Stimulated activated CD8-positive, alpha-beta memory T cell treated with anti-CD3 and anti-CD28 coated beads, Interleukin-7, amount 100 ng/mL, for 48 hours (primary cell): ENCODE measurements around the gene STAMBPL1.
A peak's percentile ranks its signal among the peaks of the same experiment; 100 is the strongest.
"Not testable (repeated sequence)": the region's sequence is repeated elsewhere in the genome, so short reads cannot be mapped to it uniquely, and the experiment has no call there.

ENCODE experiments used
- DNase-seq, 2 donors: peaks; one replicate each; pipeline ENCODE4 v3.0.0-alpha.2; 2020; ENCODE audit warnings: low read depth in 1 of 2; ENCODE audit errors: extremely low read depth in 1 of 2

The STAMBPL1 gene

DNA sequence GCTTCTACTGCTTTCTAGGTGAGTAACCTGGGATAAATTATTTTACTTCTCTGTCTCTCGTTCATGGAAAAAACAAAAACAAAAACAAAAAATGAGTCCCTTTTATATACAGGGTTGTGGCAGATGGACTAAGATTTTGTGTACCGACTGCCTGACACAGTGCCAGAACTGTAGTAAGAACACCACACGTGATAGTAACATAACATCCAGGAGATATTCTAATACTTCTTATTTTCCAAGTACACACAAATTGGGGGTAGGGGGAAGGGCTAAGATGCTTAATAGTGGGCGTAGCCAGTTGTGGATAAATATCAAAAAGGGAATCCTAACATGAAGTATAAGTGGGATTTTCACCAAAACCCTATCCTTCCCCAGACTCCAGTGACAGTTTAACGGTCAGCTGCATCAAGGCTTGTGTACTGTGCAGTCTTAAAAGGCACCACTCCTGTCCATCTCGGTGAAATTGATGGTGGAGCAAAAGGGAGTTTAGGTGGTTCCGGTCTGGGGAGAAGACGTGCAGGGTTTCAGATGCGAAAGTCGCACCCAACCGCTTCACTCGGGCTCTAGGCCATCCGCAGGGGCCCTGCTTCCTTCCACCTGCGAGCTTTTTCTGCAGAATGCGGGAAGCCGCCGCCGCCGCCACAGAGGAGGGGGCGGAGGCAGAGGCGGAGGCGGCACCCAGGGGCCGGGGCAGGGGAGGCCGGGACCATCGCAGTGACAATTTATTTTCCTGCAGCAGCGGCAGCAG, at the start of gene STAMBPL1:
Gene STAMBPL1 (plus strand): TSS at position 712 of the 748 bp plus-strand sequence. CDS start 21,464 bp downstream, outside the sequence.
- peak in 1 of 2 donors; percentile 62 for DNase-seq

DNA sequence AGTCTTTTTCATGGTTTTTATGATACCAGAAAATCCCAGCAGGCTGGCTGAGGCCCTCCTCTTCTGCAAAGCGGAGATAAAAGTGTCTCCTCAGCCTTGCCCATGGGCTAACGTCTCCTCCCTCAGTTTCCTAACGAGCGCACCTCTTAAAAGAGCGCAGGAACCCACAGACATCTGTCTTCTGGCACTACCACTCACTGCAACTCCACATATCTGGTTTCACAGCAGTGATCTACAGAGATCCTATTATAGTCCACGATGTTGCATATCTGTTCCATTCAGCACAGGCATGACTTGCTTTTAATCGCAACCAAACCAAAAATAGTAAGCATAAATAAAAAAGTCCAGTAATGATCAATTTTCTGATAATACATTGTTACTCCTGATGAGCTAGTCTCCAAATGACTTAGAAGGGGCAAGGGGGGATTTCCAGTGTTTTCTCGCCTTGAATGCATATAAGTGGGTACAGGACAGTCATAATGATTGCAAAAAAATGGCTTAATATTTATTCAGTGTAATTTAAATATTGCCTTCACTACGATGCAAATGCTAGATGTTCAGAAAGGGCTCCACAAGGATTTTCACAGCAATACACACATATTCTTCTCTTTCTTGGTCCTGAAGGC, 49.3 kb upstream of the STAMBPL1 start:
- no peak for DNase-seq

DNA sequence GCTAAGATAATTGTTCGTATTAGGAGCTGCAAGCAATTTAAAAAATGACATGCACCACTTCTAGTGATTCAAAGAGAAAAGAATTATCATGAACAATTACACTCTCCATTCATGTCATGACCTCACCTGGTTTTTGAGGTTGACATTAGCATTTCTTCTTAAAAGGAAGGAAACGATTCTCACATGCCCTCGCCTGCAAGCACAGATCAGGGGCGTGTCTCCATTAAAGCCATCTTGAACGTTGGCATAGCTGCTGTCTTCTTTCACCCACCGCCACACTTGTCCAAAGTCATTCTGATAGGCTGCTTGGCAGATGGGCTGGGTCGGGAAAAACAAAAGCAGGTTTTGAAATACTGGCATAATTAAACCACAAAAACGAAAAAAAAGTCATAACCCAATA, 48.3 kb upstream of the STAMBPL1 start:
- DNase-seq: no peak

DNA sequence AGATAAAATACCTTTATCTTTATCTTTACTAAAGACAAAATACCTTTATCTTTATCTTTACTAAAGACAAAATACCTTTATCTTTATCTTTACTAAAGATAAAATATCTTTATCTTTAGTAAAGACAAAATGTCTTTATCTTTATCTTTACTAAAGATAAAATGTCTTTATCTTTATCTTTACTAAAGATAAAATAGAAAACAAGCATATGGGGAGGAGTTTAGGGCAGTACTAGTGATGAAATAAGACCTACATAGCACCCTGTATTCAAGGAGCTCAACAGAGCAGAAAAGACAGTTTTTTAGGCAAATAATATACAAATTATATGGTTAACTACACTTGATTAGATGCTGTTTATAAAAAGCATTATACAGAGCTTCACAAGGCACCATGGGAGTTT, 47.7 kb upstream of the STAMBPL1 start:
- DNase-seq: no peak

DNA sequence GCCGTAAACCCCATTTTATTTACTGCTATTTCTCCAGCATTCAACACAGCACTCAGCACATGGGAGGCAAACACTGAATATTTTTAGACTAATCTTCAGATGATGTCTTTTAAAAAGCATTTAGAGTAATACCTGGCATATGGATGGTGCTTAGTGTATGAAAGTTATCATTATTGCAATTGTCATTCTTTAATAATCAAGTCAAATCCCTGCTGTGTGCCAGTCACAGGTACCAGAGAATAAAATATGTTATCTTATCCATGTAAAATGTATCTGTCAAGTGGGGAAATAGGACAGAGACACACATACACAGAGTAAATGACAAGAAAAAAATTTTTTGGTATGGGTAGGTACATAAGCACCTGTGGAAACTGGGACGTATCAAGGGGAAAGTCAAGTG, 46.9 kb upstream of the STAMBPL1 start:
- no peak for DNase-seq

DNA sequence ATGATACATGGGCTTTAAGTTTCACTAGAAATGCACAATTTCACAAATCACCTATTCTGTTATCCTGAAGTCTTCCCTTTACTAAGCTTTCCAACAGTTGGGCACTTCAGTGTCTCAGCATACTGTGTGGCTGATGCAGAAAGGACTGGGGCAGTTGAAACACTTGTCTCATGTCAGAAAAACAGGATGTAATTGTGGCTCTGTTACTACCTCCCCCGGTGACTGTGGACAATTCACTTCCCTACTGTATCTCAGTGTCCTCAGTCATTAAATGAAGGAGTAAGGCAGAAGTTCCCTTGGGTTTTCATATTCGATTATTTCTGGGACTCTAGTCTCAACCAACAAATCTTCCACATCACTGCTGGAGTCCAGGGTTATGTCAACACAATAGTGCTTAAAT, 46.3 kb upstream of the STAMBPL1 start:
- no peak for DNase-seq

DNA sequence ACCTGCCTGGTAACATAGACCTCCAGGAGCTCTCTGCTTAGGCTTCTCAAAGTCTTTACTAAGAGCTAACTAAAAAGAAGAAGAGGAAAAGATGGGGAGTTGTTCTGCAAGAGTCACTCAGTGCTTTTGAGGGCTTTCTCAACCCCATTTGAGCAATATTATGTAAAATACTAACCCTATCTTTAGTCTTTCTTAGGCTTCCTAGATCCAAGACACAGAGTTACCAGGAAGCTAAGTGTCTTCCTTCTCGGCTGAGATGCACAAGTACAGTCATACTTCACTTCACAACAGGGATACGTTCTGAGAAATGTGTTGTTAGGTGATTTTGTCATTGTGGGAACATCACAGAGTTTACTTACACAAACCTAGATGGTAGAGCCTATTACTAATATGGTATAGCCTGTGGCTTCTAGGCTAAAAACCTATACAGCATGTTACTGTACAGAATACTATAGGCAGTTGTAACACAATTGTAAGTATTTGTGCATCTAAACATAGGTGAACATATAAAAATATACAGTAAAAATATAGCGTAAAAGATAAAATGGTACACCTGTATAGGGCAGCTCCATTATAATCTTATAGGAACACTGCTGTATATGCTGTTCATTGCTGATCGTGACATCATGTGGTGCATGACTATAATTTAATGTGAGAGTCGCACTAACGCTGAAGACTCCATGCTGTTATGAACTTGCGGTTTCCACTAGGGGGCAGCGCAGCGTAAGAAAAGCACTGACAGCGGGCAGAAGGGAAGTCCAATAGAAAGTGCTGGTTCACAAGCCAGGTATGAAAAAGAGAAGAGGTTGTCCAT, 44.7 kb upstream of the STAMBPL1 start:
- DNase-seq: peak; percentile 61 to 76

DNA sequence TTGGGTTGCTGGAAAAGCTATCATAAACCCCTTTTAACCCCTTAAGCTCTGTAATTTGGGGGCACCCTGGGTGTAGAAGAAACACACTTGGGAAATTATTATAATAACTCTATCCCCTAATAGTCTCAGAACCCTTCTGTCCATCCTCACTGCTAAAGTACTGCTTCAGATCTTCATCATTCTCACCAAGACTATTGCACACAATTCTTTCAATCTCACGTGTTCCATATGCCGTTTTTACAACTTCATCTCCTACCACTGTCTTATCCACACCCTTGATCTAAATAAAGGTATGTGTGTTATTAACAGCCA, 44.2 kb upstream of the STAMBPL1 start:
- no peak for DNase-seq

DNA sequence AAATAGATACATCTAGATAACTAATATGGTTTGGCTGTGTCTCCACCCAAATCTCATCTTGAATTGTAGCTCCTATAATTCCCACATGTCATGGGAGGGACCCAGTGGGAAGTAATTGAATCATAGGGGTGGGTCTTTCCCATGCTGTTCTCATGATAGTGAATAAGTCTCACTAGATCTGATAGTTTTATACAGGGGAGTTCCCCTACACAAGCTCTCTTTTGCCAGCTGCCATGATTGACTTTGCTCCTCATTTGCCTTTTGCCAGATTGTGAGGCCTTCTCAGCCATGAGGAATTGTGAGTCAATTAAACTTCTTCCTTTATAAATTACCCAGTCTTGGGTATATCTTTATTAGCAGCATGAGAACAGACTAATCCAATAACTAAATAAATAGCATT, 42.4 kb upstream of the STAMBPL1 start:
- not testable (repeated sequence) for DNase-seq

DNA sequence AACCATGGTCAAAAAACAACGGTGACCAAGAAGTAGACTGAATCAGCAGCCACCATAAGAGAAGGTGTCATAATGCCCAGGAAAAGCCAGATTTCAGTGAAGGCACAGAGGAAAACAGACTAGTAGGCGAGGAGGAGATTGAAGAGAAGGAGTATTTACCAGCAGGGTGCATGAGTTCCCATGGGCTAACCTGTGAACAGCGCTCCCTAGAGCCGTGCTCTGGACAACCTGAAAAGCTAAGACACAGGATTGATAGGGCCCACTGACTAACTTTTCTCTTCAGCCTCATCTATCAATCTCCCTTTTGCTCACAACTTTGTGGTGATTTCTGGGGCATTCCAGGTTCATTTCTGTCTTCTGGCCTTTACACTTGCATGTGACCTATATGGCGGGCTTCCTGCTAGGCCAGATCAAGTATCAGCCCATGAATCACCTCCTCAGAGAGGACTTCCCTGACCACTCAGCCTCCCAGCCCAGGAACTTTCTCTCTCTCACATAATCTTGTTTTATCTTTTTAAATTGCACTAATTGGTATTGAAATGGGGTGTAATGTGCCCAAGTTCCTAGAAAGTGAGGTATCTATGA, 41.2 kb upstream of the STAMBPL1 start:
- DNase-seq: no peak

DNA sequence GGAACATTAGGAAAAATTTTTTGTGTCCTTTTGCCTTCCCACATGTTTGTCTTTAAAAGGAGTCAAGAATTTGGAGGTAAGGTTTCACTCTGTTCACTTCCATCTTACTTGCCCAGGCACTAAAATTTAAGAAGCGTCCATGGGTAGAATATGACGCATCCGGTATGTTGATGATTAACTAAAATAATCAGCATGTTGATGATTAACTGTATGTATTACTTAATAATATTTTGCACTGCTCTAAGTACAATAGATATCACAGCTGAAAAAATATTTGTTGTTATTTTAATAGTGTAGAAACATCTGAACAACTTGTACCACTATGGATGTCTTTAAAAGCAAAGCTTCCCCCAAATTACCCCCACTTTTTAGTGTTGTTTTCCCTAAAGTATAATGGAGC, 39.9 kb upstream of the STAMBPL1 start:
- no peak for DNase-seq

DNA sequence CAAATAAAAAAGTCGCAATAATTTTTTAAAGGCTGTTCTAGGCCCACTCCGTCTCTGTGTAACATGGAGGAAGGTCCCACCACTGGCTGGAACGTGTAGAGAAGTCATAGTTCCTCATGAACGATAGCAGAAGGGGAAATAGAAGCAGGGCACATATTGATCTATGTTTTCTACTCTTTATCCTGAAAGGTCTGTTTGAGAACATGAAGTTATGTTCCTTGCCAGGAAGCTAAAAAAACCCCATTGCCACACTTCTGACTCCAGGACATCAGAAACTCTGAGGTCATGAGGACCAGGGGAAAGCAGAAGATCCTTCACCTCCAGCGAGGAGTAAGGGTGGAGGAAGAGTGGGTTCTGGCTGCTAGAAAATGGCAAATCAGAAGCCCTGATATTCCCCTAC, 39.2 kb upstream of the STAMBPL1 start:
- no peak for DNase-seq

DNA sequence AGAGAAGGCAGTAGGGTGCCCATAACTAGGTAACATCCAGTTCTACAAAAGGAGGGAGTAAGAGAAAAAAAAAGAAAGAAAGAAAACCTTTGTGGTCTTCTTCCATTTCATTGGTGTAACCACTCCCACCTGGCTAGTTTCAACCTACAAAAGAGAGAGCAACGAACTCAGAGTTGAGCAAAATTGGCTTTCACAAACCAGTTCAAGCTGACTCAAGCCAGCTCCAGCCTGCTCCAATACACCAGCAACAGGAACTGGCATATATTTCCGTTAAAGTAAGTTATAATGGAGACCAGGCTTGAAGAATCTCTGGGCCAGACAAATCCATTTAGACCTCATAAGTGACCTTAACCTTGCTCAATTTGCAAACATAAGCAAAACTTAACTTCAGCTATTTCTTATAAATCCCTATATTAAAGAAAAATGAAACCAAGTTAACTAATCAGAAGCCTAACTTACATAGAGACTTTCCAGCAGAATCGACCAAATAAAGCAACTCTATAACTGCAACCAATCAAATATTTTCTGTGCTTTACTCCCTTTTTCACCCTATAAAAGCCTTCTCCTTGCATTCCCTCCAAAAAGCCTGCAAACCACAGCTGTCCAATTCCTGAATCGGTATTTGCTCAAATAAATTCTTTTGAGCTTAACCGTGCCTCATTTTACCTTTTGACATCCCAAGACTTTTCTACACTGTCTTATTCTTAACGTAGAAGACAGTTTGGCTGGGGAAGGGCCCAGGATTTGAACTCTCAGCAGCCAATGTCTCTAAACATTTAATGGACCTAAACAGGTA, 38.5 kb upstream of the STAMBPL1 start:
- DNase-seq: no peak

DNA sequence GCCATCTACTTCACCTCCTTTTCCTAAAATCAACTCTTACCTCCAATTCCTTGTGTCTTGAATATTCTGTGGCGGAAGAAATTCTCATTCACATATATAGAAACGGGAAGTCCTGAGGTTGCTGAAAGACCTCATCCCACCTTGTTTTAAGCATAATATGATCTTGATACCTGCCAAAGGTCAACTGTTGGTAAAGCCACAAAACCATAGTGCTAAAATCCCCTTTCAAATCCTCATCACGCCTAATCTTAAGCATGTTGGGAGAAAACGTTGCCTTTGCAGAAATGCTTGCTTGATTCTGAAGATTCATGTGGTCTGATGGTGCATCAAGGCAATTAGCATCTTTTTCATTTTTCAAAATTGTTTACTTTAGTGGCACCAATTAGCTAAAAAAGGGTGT, 36.9 kb upstream of the STAMBPL1 start:
- DNase-seq: no peak

DNA sequence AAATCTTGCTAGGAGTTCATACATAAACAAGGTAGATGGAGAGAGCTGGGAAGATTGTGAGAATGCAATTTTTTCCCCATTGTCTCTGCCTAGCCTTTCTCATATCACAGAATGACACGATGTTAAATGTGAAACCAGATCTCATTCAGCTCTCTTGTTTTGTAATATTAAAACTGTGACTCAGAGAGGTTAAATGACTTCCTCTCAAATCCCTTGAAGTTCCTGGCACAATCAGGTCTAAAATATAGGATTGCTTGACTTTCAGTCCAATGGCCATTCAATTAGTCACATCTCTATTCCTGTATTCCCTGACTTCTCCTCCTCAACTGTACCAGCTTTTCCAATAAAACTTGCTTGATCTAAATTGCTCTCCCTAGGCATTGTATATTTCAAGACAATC, 31.5 kb upstream of the STAMBPL1 start:
- no peak for DNase-seq

DNA sequence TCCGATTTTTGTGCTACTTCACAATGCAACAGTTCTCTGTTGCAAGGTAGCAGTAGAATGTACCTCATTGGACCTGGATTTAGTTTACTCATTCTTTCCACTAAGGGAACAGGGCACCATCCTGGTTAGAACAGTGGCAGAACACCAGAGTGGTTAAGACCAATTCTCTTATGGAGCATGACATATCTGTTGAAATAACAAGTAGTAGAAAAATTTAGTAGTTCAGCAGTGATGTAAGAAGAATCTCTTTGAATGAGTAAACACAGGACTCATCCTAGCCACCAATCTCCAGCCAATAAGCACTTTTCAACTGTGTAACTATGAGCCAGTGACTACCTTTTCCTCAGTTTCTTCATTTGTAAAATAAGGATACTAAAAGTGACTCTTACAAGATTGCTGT, 30.8 kb upstream of the STAMBPL1 start:
- DNase-seq: no peak

DNA sequence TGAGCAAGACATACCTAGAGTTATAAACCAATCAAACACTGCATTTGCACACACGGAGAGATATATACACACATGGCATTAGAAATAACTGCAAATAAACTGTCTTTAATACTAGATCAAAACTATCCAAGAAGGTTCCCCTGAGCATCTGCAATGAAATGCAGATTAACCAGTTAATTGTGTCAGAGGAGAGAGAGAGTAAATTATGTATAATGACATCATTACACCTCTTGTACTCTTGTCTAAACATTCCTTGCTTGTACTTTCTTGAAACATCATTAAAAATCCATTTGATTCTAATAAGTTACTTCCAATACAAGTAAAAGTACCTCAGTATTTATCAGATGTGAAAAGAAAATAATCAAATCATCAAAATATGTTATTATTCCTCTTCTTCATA, 29.3 kb upstream of the STAMBPL1 start:
- no peak for DNase-seq

DNA sequence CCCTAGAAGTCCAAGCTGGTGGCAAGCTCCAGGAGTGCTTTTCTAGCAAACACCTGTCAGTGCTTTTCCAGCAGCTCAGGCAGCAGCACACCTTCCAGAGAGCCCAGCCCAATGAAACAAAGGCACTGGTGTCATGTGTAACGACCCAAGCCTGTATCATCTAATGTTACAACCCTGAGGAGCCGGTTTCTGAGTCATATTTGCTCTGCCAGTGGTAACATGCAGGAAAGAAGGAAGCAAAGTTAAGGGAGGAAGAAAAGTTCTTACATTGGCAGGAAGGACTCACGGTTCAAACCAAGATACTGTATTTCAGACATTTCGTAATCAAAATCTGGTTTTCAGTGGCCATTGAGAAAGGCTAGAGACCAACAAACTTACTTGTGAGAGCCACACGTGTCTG, 28.3 kb upstream of the STAMBPL1 start, which contains the start of gene ANKRD22:
Gene ANKRD22 (minus strand): TSS at position 139 of the 400 bp plus-strand sequence. CDS start 237 bp downstream, outside the sequence.
- DNase-seq: no peak

DNA sequence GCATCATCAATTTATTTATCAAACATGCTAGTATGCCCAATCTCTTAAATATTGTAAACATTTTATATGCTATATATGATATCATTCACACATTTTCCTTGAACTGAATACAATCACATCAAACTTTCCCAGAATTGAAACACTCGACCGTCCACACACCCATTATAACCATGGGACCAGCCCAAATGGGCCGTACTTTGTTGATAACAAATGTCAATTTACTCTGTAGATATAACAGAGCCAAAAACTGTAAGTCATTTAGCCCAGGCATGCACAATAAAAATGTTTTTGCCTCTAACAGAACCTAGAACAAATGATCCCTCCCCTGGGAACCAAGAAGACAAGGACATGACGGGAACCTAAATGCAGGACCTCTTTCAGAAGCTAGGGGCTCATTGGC, 27.7 kb upstream of the STAMBPL1 start:
- no peak for DNase-seq

DNA sequence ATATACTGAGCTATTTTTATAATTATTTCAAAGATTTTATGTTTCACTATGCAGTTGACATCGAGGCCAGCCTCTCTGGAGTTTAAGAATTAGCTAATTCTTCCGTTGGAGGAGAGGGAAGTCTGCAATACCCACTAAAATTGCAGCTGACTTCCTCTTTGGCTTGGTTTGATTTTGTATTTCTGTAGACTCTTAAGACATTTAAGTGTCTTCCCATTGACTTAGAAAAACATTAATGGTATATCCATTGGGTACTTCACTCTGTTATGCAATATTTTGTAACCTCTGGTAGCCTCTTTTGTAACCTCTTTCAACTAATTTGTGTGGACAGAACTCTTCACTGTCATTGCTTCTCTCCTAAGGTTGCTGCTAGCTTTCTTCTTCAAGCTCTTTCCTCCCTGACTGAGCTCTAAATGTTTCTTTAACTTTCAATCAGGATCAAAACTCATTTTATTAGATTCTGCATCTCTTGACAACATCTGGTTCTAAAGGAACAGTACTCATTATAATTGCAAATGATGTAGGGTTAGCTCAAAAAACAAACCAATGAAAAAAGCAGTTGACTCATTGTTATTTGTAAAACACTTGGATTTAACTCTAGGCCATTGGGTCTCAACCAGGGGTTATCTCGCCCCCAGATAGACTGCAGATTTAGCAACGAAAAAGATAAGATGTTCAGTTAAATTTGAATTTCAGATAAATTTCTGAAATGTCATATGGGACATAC, 26.7 kb upstream of the STAMBPL1 start:
- DNase-seq: no peak
